ENCODE data around the gene NDUFA13.
"Not testable (repeated sequence)": the region's sequence is repeated elsewhere in the genome, so short reads cannot be mapped to it uniquely, and the experiment has no call there.

The NDUFA13 gene

DNA sequence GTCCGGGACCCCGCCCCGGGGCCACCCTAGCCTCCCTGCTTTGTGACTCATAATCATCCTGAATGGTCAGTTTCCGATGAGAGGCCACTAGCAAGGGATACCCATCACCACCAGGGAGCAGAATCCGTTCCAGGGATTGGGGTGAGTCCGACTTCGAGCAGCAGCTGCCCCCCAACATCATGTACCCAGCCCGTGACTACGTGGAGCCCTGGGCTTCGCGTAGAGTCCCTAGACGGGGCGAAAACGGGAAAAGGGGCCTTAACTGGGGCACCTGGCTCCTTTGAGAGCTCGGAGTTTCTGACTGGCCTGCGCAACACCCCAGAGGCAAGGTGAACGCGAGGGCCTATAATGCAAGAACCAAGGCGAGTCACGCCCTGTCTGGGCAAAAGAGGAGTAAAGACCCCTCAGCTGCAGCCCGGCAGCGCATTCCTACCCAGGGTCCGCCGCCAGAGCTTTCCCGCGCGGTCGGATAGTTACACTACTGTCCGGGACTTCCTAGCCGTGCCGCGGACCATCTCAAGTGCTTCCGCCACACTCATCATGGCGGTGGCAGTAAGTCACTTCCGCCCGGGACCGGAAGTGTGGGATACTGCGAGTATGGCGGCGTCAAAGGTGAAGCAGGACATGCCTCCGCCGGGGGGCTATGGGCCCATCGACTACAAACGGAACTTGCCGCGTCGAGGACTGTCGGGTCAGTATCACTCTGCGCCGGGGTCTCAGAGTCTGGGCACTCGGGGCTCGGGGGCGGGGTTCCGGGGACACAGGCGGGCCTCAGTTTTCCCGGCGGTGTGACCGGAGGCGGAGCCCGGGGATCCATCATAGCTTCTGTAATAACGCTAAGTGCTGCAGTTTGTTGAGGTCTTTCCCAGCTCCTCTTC lies at the start of gene NDUFA13:
TSS of gene NDUFA13 (plus strand) at position 584 of the 878 bp plus-strand sequence. CDS start at position 598, 14 bp downstream.
- in situ Hi-C loops (cut with HindIII; ENCODE audit: low sequenced_read_pairs), result no loop called here

DNA sequence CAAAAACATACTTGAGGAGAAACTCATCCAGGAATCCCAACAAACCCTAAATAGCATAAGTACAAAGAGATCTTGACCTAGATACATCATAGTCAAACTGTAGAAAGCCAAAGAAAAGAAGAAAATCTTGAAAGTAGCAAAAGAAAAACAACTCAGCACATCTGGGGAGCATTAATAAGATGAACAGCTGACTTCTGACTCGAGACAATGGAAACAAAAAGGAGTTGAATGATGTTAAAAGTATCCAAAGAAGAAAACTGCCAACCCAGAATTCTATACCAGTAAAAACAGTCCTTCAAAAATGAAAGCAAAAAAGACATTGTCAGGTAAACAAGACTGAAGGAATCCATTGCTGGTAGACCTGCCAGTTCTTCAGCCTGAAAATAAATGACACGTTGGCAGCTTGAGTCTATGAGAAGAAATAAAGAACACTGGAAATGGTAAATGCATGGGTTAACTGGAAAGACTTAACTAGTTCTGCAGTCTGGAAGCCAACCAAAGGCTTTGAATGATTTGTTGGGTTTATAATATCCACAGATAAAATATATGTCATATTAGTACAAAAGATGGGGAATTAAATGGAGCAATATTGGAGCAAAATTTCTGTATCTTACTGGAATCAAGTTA lies 47.5 kb upstream of the NDUFA13 start:
- in situ Hi-C loops (cut with HindIII; ENCODE audit: low sequenced_read_pairs), result no loop called here

DNA sequence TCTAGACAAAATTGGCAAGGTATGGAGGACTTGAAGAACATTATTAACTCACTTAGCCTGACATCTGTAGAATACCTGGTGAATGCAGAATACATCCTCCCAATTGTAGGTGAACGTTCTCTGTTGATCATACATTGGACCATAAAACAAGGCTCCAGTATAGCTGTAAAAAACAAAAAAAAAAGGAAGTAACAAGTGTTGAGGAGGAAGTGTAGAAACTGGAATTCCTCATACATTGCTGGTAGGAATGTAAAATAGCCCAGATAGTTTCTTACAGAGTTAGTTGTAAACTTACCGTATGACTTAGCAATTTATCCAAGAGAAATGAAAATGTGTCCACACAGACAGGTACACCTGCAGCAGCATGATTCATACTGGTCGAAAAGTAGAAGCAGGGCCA lies 45.4 kb upstream of the NDUFA13 start:
- in situ Hi-C loops (cut with HindIII; ENCODE audit: low sequenced_read_pairs), result no loop called here

DNA sequence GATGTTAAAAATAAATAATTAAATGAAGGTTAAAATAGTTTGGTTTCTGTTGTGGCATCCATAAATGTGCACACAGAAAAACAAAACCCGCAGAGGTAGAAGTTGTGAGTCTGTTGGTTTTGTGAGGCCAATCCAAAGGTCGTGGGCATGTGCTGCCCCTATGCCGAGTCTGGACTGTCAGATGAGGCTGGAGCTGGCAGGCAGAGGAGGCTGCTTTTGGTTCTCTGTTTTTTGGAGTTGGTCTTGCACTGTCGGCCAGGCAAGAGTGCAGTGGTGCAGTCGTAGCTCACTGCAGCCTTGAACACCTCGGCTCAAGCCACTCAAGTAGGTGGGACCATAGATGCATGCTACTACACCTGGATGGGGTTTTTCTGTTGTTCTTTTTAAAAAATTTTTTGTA lies 44.3 kb upstream of the NDUFA13 start:
- in situ Hi-C loops (cut with HindIII; ENCODE audit: low sequenced_read_pairs), result no loop called here

DNA sequence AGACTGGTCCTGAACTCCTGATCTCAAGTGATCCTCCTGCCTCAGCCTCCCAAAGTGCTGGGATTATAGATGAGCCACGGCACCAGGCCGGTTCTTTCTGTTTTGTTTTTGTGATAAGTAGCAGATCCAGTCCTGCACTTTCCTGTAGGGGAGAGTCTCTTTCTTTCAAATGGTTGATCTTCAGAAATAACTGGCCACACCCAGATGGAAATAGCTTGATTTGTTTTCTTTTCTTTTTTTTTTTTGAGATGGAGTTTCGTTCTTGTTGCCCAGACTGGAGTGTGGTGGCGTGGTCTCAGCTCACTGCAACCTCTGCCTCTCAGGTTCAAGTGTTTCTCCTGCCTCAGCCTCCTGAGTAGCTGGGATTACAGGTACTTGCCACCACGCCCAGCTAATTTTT lies 43.9 kb upstream of the NDUFA13 start:
- in situ Hi-C loops (cut with HindIII; ENCODE audit: low sequenced_read_pairs), result not testable (repeated sequence)

DNA sequence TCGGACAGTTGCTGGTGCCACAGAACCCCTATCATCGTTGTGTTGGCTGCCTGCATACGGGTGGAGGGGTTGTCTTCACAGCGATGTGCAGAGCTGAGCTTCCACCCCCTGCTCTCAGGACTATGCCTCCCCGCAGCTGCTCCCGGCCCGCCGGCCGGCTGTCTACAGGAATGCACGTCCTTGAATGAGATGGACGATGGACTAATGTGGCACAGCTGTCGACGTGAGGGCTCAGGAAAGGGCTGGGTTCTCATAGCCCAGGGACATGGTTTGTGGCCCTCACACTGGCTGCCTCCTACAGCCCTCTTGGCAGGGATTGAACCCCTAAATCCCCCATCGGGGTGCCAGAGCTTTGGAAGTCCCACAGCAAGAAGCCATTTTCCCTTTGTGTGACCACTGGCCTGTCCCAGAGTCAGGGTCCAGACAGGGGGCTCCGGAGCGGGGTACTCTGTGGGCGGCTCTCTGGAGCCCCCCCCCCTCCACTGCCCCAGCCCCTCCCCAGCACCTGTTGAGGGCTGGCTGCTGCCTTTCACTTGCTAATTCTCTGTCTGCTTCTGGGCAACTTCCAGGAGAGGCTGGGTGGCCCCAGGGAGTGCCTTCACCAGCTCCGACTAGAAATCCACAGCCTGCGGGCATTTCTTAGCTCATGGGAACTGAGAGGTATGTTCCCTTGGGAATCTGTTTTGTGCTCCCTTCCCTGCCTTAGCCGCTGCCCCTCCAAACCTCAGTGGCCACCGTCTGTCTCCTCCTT lies 40.8 kb upstream of the NDUFA13 start:
- in situ Hi-C loops (cut with HindIII; ENCODE audit: low sequenced_read_pairs), result no loop called here

DNA sequence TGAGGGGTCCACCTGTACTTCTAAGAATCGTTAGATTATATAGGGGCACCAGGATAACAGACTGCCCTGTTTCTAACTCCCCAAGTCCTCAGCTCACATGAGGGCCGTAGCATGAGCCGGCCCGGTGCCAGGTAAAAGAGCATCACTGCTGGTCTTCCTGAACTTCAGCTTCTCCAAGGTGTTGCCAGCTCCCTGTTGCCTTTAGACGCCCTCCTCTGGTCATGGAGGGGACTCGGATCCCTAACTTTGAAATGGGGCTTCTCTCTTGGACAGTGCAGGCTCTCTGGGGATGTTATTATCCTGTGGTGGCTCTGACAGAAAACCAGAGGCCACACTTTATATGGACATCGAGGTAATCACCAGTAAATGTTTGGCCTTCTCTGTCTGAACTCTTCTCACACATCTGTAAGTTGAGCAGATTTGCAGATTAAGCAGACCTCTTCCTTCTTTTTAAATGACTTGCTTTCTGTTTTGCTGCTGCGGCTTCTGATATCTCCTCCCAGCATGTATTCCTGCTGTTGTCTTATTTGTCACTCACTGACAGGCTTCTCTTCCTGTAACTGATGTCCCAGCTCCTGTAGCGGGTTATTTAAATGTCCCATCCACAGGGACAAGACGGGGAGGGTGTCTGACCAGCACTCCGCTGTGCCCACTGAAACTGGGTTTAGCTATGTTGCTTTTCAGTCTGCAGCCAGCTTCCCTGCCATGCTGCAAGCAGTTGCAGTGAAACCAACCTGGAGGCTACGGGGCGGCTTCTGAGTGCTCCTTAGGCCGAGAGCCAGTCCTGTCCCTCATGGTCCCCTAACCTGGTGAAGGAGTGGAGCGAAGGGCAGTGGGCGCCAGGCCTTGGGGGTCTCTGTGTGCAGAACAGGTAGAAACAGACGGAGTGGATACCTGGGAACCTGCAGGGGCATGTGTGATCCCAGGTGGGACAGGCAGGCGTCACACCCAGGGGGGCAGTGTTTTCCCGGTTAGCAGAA lies 39.9 kb upstream of the NDUFA13 start:
- in situ Hi-C loops (cut with HindIII; ENCODE audit: low sequenced_read_pairs), result no loop called here

DNA sequence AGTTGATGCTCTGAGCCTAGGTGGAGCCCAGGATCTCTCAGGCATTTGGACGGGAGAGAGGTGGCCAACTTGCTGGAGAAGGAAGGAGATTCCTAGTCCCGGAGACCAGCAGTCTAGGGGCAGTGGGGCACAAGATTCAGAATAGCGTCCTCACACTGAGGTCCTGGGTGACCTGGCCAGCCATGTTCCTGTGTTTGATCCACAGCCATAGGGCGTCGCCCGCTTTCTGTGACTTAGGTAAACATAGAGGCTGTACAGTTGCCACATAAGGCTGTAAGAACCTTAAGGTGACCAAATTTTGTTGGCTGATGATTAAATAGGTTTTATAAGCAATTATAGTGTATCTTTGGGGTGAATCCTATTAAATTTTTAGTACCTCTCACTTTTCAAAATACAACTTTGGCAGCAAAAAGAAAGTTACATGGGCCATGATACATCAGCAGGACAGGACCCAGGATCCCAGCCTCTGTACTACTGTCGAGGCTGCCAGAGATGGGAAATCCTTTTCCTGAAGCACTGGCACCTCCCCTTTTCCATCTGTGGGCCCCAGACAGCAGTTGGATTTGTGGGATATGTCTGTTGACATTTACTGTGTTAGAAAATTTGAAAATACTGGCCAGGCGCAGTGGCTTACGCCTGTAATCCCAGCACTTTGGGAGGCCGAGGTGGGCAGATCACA lies 38.2 kb upstream of the NDUFA13 start:
- in situ Hi-C loops (cut with HindIII; ENCODE audit: low sequenced_read_pairs), result no loop called here

DNA sequence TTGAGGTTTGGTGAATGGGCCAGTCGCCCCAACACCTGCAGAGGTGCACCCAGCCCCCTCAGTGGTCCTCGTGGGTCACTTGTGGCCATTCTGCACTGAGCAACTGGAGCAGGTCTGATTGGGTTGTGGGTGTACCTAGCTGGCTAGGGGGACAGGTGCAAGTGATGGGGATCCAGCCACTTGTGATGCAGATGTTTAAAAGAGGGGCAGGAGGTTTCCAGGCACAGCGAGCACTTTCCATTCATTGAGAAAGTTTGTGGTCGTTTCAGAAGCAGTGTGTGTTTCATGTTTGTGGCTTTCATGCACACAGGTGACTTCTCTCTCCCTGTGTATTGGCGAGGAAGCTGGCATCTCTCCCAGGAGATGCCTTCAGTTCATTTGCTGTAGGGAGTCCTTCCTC lies 35.3 kb upstream of the NDUFA13 start:
- in situ Hi-C loops (cut with HindIII; ENCODE audit: low sequenced_read_pairs), result no loop called here

DNA sequence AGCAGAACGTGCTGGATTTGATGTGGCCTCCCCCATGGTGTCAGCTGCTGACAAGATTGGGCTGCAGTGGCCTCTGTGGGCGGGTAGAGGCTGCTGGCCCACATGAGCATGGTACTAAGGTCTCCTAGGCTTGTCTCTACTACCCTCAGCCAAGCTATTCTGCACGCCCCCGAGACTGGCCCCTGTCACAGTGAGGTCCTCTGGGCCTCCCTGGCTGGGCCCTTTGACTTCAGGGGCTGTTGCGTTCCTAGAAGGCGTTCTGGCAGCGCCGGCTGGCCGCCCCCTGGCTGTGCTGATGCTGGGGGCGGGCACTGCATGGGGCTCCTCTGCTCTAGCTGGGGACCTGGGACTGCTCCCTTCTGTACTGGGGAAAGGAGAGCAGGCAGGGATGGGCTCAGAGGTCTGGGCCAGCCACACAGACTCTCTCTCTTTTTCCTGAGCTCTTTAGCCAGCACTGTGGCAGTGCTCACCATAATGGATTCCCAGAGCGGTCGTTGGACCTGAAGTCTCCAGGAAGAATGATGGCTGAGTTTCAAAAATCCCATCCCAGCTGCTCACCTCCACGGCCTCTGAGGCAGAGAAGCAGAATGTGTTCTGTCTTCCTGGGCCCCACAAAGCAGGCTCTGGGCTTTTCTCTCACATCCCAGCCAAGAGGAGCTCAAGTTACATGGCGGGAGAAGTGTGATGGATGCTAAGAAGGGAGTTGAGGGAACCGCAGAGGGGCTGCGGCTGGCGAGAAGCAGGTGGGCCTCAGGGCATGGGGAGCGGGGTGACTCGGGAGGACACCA lies 33.0 kb upstream of the NDUFA13 start:
- in situ Hi-C loops (cut with HindIII; ENCODE audit: low sequenced_read_pairs), result no loop called here

DNA sequence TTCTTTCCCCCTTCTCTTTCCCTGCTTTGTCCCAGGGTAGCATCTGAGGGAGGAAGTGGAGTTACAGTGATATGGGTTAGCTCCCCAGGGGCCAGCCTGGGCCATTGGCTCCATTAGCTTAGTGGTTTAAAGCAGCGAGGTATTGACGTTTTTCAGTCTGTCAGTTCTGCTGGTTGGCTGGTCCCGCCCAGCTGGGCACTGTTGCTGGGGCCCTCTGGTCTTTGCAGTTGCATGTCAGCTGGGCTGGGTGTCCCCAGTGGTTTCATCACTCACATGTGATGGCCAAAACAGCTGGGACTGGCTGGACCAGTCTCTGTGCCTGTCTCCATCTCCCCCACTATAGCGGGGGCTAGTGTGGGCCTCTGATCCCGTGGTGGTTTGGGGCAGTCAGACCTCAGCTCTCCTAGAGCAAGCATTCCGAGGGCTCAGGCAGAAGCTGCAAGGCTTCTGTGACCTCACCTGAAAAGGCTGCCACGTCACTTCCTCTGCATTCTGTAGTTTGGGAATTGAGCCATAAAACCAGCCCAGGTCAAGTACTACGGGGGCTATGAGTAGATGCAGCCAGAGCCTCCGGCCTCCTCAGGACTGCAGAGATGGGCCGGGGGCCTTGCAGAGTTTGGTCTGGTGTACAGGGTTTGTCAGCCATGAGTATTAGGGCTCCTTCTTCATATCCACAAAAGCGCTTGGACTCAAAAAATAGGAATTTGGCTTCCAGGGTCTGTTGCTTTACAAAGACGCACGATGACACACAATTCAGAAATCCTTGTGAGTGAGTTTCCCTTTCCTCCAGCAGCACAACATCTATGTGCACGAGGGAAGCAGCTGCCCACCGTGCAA lies 30.6 kb upstream of the NDUFA13 start:
- in situ Hi-C loops (cut with HindIII; ENCODE audit: low sequenced_read_pairs), result no loop called here

DNA sequence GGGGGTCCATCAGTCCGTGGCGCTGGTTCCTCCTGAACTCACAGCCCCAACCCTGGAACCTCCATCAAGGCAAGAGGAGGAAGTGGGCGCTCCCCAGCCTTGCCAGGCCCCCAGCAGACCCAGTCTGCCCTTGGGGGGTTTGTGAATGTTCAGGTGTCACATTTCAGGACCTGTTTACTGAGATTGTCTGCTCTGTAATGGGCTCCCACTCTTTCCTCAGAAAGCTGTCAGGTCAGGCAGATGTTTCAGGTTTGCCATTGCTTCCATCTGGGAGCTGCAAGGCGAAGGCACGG lies 30.1 kb upstream of the NDUFA13 start:
- in situ Hi-C loops (cut with HindIII; ENCODE audit: low sequenced_read_pairs), result no loop called here

DNA sequence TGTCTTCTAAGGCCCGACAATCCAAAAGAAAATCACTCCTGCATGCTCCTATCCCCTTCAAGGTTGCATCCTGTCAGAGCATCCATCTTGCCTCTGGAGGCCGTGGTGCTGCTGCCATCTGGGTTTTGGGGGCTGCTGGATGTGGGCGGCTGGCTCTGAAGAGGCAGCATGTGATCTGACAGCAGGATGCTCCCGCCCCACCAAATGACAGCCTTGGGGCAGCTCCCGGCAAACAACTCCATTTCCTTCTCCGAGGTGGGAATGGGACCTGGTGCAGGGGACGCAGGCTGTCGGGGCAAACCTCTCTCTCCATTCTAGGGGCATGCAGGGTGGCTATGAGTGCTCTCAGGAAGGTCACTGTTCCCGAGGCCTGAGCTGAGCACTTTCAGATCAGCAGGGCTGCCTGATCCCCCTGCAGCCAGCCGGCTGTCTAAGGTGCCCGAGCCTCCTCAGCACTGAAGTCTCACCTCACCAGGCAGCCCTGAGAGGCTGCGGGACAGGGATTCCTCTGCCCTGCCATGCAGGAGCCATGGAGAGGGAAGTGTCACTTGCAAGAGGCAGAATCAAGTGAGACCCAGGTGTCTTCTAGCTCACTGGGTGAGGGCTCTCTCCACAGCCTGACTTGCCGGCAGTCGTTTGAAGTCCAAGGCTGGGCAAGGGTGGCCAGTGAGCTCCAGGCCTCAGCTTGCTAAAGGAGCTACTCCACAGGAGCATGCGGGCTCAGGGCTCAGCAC lies 29.5 kb upstream of the NDUFA13 start:
- in situ Hi-C loops (cut with HindIII; ENCODE audit: low sequenced_read_pairs), result no loop called here

DNA sequence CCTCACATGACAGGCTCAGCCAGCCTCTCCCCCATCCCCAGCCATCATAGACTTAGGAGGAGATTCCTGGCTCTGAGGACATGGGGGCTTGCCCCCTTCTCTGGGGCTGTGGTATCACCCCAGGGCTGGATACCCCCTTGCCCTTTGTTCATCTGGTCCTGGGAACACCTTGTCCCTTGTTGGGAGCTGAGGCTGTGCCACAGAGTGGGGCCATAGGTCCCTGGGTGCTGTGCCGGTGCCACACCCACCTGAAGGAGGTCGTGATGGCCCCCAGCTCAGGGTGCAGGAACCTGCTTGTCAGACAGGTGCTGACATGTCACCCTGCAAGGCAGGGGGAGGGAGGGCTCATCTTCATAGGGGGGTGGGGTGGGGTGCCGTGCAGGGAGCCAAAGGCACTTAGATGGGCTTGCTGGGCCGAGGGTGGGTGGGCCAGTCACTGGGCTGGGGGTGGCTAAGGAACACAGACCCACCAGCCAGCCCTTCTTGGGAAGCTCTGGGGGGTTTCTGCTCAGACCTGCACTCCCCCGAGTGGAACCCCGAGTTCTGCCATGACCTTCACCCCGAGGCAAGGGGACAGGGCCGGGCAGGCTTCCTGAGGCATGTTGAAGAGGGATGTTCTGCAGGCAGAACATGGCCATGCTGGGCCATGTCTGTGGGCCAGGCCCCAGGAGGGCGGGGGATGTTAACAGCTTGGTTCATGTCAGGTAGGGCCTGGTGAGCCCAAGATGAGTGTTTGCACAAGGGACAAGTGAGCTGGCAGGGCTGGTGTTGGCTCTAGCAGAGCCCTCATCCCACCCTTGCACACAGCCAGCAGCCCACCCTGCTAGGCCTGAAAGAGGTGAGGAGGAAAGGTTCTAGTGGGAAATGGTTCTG lies 28.7 kb upstream of the NDUFA13 start:
- in situ Hi-C loops (cut with HindIII; ENCODE audit: low sequenced_read_pairs), result no loop called here

DNA sequence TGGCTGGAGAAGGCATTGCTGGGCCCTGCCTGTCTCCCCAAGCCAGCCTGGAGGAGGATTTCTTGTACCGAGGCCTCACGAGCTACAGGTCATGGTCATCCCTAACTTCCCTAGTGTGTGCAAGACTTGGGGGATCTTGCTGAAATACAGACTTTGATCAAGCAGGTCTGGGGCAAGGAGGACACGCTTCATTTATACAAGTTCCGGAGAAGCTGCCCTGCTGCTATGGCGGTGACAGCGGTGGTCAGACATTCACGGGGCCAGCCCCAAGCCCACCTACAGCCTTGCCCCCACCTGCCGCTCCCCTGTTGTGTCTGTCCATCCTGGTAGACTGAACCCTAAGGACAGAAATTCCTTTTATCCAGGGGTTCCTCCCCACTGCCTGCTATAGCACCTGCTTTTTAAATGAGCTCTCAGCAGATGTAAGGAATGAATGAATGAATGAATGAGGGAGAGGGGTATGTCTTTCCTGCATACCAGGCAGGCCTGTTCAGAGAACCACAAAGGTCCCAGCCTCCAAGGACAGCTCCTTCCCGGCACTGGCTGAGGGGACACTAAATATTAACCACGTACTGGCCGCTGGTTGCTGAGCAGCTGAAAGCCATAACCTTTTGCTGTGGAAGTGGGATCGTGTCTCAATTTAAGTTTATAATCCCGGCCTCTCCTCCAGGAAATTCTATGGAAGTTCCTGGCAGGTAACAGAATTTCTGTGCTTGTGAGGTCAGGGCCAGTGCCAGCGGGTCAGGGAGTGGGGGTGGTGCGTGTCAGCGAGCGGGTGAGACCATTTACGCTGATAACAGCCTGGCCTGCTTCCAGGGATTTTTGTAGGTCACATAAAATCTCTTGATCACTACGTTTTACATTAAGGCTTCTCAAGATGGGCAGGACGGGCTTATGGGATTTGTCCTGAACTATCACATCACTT lies 27.8 kb upstream of the NDUFA13 start:
- in situ Hi-C loops (cut with HindIII; ENCODE audit: low sequenced_read_pairs), result no loop called here
